Measurements from ENCODE around the gene AGAP1.

Gene AGAP1

GRCh38 chr2:235493775-235494715 is at the start of gene AGAP1:
Gene AGAP1, plus strand, starts transcription at chr2:235494043.
- no peak for TF ChIP-seq CTCF (IDR thresholded peaks at IDR 0.05; ENCODE audit: low read depth, low read length, missing control alignments)
- peak within 1 kb of the TSS; percentile 44; the same call in 1 of the 2 replicates for H3K4me3 ChIP-seq (ENCODE audit: low read depth, low read length)
- DNase-seq (ENCODE audit: low read depth), result no peak

GRCh38 chr2:235444101-235444597 is 49.7 kb upstream of the AGAP1 start:
- no peak overlapping the region for H3K4me3 ChIP-seq (ENCODE audit: low read depth, low read length)
- TF ChIP-seq CTCF (IDR thresholded peaks at IDR 0.05; ENCODE audit: low read depth, low read length, missing control alignments), result no peak
- DNase-seq (ENCODE audit: low read depth), result no peak

- no peak for DNase-seq (ENCODE audit: low read depth)
- H3K4me3 ChIP-seq (ENCODE audit: low read depth, low read length), result no peak overlapping the region
- no peak for TF ChIP-seq CTCF (IDR thresholded peaks at IDR 0.05; ENCODE audit: low read depth, low read length, missing control alignments)
Observed at GRCh38 chr2:235445116-235445515, 48.7 kb upstream of the AGAP1 start.

- H3K4me3 ChIP-seq (ENCODE audit: low read depth, low read length), result no peak overlapping the region
- TF ChIP-seq CTCF (IDR thresholded peaks at IDR 0.05; ENCODE audit: low read depth, low read length, missing control alignments), result no peak
- no peak for DNase-seq (ENCODE audit: low read depth)
Observed at GRCh38 chr2:235446082-235446481, 47.8 kb upstream of the AGAP1 start.

- DNase-seq (ENCODE audit: low read depth), result no peak
- TF ChIP-seq CTCF (IDR thresholded peaks at IDR 0.05; ENCODE audit: low read depth, low read length, missing control alignments), result no peak
Observed at GRCh38 chr2:235447210-235447609, 46.6 kb upstream of the AGAP1 start.

GRCh38 chr2:235449568-235449967 is 44.3 kb upstream of the AGAP1 start:
- no peak overlapping the region for H3K4me3 ChIP-seq (ENCODE audit: low read depth, low read length)
- TF ChIP-seq CTCF (IDR thresholded peaks at IDR 0.05; ENCODE audit: low read depth, low read length, missing control alignments), result no peak
- DNase-seq (ENCODE audit: low read depth), result no peak

More at GRCh38 chr2:235447210-235447609, 46.6 kb upstream of the AGAP1 start:
- no peak overlapping the region for H3K4me3 ChIP-seq (ENCODE audit: low read depth, low read length)

Measured in GM12864 (cell line).